SK-N-MC (cell line): ENCODE measurements around the gene CACNA1G.

ENCODE experiments used
- EZH2 ChIP-seq: fragments of 200-600 bp; sonication (generic); IDR thresholded peaks from one replicate; pipeline ENCODE4 v1.6.1; 2017; ENCODE audit warnings: antibody characterized with exemption
- FOXP2 ChIP-seq: optimal IDR thresholded peaks from 2 replicates; pipeline ENCODE3; 2011; ENCODE audit warnings: mild to moderate bottlenecking, moderate library complexity; ENCODE audit not compliant: insufficient read depth; ENCODE audit errors: extremely low read length, control extremely low read depth
- POLR2AphosphoS5 ChIP-seq: IDR thresholded peaks from 2 replicates; pipeline ENCODE4 v1.6.1; 2012; ENCODE audit warnings: mild to moderate bottlenecking, low read depth, low read length, borderline replicate concordance

DNA sequence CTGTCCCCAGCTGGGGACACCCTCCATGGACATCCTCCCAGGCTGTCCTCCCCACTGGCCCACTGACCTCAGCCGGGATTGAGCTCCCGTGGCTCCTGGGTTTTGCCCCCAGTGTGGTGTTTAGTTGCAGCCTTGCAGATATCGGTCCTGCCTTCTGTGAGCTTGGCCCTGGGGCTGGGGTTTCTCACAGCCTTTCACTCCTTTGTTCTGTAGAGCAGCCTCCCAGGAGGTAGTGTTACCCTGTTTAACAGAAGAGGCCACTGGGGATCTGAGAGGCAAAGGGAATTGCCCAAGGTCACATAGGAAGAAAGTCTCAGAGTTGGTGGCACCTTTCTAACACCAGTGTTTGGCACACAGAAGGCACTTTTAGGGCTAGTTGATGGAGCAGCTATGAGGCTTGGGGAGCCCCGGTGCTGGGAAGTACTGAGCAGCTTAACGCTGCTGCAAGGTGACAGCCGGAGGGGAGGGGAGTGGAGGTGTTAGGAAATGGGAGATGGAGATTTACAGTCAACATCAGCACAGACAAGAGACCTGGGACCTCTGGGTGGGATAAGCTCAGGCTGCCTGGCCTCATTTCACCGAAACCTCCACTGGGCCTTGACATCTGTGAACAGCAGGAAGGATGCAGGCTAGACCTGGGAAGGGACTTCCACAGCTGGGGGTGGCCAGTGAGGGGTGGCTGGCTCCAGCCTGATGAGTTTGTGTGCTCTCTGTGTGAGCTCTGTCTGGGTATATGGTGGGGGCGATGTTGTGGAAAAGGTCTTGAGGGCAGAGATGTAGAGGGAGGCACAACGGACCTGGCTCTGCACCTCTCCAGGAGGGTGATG is 26.1 kb downstream of the CACNA1G start:
- TF ChIP-seq POLR2AphosphoS5, result no peak
- no peak for TF ChIP-seq EZH2
- no peak for TF ChIP-seq FOXP2
